HepG2 (cell line): ENCODE results near the gene SETD1B. TPM values are rescaled to one million over a fixed set of nuclear protein-coding genes. Genes with fewer than 3 reads are reported as not detected.

Source experiments
- BRD4 ChIP-seq: sonication (generic); formaldehyde crosslinking; IDR thresholded peaks from 2 replicates; pipeline ENCODE4 v1.4.0; 2020; ENCODE audit warnings: missing genetic modification reagents
- FOXA3 ChIP-seq: IDR thresholded peaks from 2 replicates; pipeline ENCODE4 v1.6.1; 2016; ENCODE audit warnings: missing genetic modification reagents, missing compliant biosample characterization
- FOXK1 ChIP-seq: sonication (generic); formaldehyde crosslinking; IDR thresholded peaks from 2 replicates; pipeline ENCODE4 v1.4.0; 2020; ENCODE audit warnings: low read depth, missing genetic modification reagents, borderline replicate concordance
- KMT2A ChIP-seq: sonication (generic); formaldehyde crosslinking; IDR thresholded peaks from 2 replicates; pipeline ENCODE4 v1.4.0; 2020; ENCODE audit warnings: missing genetic modification reagents
- ZNF12 ChIP-seq: sonication (generic); formaldehyde crosslinking; IDR thresholded peaks from 2 replicates; pipeline ENCODE4 v1.5.0; 2020; ENCODE audit warnings: missing genetic modification reagents
- ZNF788 ChIP-seq: sonication (generic); formaldehyde crosslinking; IDR thresholded peaks from 2 replicates; pipeline ENCODE4 v1.5.0; 2020; ENCODE audit warnings: mild to moderate bottlenecking, missing genetic modification reagents, borderline replicate concordance
- polyA plus RNA-seq, 8 experiments: library from polyadenylated mRNA; depleted of rRNA in 3 of 8; stranded (reverse) in 7 of 8; unstranded in 1 of 8; fragments of >200 nt; fragmentation: Illumina TruSeq in 4 of 8; extraction: Trizol in 4 of 8; gene quantifications; 2 replicates each; pipeline versions ENCODE4 v1.2.1 to v1.2.3, GENCODE V29; 2011 to 2016; ENCODE audit warnings: low read depth in 4 of 8, missing spikeins in 1 of 8, mixed read lengths in 1 of 8; ENCODE audit not compliant: insufficient read depth in 1 of 8
- total RNA-seq, 5 experiments: library from RNA; depleted of rRNA; stranded (reverse); fragments of >200 nt; fragmentation: Illumina TruSeq; extraction: Trizol; gene quantifications; 2 replicates each; pipeline ENCODE4 v1.2.3, GENCODE V29; 2016; ENCODE audit warnings: low read depth in 1 of 5
- TF ChIP-seq, protein P1 (sequence below): sonication (generic); formaldehyde crosslinking; IDR thresholded peaks from 2 replicates; pipeline ENCODE4 v1.4.0; 2020; ENCODE audit warnings: mild to moderate bottlenecking, missing genetic modification reagents
- TF ChIP-seq, protein P2 (sequence below): sonication (generic); formaldehyde crosslinking; conservative IDR thresholded peaks from 2 replicates; pipeline ENCODE4 v1.4.0; 2020; ENCODE audit warnings: missing genetic modification reagents
- TF ChIP-seq, protein P3 (sequence below): sonication (generic); formaldehyde crosslinking; IDR thresholded peaks from 2 replicates; pipeline ENCODE4 v1.4.0; 2020; ENCODE audit warnings: missing genetic modification reagents
- TF ChIP-seq, protein P4 (sequence below), 2 experiments: fragments of 450-650 bp in 1 of 2; sonication (generic) in 1 of 2; formaldehyde crosslinking; IDR thresholded peaks; 2 replicates each; pipeline versions ENCODE4 v1.5.0 to v1.8.0; 2020 to 2022; ENCODE audit warnings: mild to moderate bottlenecking in 1 of 2, missing genetic modification reagents in 1 of 2

SETD1B gene
- total and polyA plus RNA-seq, 2 of the 13 experiments (the other 11 are each of a cell fraction or from before 2014, with no cell fraction given): 1.1 to 1.4 TPM

DNA sequence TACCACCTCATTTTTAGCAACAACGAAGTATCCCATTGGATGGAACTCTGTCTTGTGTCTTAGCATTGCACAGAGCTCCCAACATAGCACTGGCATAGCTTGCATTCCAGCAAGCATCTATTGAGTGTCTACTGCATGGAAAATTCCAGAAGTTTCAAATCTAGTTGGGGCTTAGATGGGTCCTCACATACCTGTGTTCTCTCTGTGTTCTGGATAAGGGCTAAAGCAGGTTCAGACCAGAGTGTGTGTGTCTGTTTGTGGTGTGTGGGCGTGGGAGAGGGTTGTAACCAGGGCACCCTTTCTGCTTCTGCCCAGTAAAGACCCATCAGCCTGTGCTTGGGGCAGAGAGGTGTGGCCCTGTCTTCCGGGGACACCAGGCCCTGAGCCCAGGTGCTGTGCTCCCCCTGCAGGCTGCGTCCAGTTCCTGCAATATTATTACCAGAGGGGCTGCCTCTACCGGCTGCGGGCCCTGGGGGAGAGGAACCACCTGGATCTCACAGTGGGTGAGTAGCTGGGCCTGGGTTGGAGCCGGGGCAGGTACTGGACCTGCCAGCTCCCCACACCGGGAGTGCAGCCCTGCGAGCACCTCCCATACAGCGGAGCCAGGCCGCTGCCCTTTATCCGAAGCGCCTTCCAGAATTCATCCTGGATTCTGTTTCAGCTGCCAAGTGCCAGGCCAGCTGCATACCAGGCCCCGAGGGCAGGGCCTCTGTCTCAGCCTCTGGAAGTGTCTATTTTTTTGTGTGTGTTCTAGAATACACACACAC is 30.6 kb upstream of the SETD1B start (continued):
- TF ChIP-seq, protein P1, sequence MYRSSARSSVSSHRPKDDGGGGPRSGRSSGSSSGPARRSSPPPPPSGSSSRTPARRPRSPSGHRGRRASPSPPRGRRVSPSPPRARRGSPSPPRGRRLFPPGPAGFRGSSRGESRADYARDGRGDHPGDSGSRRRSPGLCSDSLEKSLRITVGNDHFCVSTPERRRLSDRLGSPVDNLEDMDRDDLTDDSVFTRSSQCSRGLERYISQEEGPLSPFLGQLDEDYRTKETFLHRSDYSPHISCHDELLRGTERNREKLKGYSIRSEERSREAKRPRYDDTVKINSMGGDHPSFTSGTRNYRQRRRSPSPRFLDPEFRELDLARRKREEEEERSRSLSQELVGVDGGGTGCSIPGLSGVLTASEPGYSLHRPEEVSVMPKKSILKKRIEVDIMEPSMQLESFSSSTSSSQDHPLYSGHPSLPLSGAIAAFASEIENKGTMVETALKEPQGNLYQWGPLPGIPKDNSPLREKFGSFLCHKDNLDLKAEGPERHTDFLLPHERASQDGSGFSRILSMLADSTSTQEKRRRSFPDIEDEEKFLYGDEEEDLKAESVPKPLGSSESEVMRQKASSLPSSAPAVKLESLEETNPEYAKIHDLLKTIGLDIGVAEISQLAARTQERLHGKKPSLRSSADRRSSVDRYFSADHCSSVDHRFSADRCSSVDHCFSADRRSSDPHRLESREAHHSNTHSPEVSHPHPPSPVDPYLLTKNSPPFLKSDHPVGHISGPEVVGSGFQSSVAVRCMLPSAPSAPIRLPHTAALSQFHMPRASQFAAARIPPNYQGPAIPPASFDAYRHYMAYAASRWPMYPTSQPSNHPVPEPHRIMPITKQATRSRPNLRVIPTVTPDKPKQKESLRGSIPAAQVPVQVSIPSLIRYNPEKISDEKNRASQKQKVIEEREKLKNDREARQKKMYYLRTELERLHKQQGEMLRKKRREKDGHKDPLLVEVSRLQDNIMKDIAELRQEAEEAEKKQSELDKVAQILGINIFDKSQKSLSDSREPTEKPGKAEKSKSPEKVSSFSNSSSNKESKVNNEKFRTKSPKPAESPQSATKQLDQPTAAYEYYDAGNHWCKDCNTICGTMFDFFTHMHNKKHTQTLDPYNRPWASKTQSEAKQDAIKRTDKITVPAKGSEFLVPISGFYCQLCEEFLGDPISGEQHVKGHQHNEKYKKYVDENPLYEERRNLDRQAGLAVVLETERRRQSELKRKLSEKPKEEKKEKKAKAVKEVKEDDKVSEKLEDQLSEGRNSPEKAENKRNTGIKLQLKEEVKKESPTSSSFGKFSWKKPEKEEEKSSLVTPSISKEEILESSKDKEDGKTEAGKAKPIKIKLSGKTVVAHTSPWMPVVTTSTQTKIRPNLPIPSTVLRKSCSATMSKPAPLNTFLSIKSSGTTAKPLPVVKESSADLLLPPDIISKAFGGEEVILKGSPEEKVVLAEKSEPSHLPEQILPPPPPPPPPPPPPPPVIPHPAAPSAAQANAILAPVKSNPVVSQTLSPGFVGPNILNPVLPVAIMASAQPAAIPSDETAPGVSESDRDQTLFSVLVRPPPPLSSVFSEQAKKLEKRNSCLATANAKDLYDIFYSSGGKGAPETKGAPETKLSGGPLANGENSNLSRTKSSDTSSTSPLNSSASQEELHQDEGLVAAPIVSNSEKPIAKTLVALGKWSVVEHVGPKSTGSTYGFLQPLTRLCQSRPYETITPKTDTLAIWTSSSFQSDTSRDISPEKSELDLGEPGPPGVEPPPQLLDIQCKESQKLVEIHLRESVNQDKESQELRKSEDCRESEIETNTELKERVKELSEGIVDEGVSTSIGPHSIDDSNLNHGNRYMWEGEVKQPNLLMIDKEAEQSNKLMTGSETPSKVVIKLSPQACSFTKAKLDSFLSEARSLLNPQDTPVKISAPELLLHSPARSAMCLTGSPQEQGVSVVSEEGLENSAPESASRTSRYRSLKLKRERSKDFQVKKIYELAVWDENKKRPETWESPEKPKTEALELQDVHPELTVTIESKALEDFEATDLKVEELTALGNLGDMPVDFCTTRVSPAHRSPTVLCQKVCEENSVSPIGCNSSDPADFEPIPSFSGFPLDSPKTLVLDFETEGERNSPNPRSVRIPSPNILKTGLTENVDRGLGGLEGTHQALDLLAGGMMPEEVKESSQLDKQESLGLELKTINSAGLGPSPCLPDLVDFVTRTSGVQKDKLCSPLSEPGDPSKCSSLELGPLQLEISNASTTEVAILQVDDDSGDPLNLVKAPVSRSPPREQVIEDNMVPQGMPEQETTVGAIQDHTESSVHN (CRISPR knock-in tag): no peak
- TF ChIP-seq, protein P2, sequence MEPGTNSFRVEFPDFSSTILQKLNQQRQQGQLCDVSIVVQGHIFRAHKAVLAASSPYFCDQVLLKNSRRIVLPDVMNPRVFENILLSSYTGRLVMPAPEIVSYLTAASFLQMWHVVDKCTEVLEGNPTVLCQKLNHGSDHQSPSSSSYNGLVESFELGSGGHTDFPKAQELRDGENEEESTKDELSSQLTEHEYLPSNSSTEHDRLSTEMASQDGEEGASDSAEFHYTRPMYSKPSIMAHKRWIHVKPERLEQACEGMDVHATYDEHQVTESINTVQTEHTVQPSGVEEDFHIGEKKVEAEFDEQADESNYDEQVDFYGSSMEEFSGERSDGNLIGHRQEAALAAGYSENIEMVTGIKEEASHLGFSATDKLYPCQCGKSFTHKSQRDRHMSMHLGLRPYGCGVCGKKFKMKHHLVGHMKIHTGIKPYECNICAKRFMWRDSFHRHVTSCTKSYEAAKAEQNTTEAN (CRISPR knock-in tag): no peak
- TF ChIP-seq ZNF12 (CRISPR knock-in tag) (no peak), KMT2A (CRISPR knock-in tag) (no peak), ZNF788 (CRISPR knock-in tag) (peak; percentile 35; the same call in 1 of the 2 replicates), FOXK1 (CRISPR knock-in tag) (no peak), BRD4 (CRISPR knock-in tag) (no peak), FOXA3 (CRISPR knock-in tag) (0 out of 2 replicates have a peak, but pooled peaks have one; percentile 22)
- TF ChIP-seq, protein P3, sequence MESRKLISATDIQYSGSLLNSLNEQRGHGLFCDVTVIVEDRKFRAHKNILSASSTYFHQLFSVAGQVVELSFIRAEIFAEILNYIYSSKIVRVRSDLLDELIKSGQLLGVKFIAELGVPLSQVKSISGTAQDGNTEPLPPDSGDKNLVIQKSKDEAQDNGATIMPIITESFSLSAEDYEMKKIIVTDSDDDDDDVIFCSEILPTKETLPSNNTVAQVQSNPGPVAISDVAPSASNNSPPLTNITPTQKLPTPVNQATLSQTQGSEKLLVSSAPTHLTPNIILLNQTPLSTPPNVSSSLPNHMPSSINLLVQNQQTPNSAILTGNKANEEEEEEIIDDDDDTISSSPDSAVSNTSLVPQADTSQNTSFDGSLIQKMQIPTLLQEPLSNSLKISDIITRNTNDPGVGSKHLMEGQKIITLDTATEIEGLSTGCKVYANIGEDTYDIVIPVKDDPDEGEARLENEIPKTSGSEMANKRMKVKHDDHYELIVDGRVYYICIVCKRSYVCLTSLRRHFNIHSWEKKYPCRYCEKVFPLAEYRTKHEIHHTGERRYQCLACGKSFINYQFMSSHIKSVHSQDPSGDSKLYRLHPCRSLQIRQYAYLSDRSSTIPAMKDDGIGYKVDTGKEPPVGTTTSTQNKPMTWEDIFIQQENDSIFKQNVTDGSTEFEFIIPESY (CRISPR knock-in tag): peak; percentile 99
- TF ChIP-seq, protein P4, sequence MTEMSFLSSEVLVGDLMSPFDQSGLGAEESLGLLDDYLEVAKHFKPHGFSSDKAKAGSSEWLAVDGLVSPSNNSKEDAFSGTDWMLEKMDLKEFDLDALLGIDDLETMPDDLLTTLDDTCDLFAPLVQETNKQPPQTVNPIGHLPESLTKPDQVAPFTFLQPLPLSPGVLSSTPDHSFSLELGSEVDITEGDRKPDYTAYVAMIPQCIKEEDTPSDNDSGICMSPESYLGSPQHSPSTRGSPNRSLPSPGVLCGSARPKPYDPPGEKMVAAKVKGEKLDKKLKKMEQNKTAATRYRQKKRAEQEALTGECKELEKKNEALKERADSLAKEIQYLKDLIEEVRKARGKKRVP (CRISPR knock-in tag; IDR thresholded peaks at IDR 0.05): no peak
